Measurements from ENCODE around the gene CALML3. TPM values are rescaled to one million over a fixed set of nuclear protein-coding genes. Genes with fewer than 3 reads are reported as not detected.

Gene CALML3
- total and polyA plus RNA-seq, 2 of the 13 experiments (the other 11 are each of a cell fraction or from before 2014, with no cell fraction given): not detected

DNA sequence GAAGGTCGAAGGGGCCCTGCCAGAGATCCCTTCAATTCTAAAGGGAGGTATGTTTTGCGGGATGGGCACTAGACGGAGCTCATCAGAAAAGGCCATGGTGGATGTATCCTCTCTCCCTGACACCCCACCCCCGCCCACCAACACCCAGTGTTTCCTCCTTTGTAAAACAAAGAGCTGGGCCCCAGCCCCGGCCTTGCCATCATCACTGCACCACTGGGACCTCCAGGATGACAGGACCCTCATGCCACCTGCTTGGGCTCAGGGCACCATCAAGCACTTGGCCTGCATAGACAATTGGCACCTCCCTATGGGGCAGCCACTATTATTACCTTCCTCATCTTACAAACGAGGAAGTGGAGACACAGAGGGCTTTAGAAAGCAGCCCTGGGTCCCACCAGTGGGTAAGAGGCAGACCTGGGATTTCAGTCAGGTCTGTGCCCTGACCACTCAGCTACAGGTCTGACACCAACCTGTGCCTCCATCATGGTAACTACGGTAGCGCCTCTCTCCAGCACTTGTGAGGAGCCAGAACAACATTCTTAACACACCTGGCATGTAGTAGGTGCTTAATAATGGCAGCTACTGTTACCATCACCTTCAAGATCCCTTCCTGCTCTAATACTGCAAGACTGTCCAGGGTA, 2.0 kb downstream of the CALML3 start:
- FAIRE-seq: no peak
- ATAC-seq: no peak
- 78% methylated on average over 6 of the region's 8 CpGs for WGBS (ENCODE audit: low lambda C conversion rate)
- Histone ChIP-seq H3K27me3 (ENCODE audit: control insufficient read depth in 1 of 2, insufficient read depth in 2 of 2, low read length in 2 of 2) (no peaks in the 10 kb centered on the region), H3K9ac (ENCODE audit: insufficient read depth, low read depth, low read length) (no peak overlapping the region), H3K79me2 (ENCODE audit: insufficient read depth, low read length) (no peaks in the 10 kb centered on the region), H3K36me3 (replicated peaks in 1 of 2; ENCODE audit: control insufficient read depth in 1 of 2, insufficient read depth in 2 of 2, low read length in 2 of 2) (no peaks in the 10 kb centered on the region), H3K27ac (ENCODE audit: extremely low read length, insufficient read depth, low read length) (no peak overlapping the region), H3K4me2 (ENCODE audit: low read depth, low read length) (no peak overlapping the region), H2AFZ (ENCODE audit: low read length) (no peak overlapping the region), H3K4me1 (ENCODE audit: insufficient read depth, low read length) (peaks cover 87% of the 10 kb centered on the region), H3K4me3 (replicated peaks in 1 of 3; ENCODE audit: insufficient read depth in 1 of 3, low read depth in 2 of 3, low read length in 3 of 3) (no peak overlapping the region), H4K20me1 (ENCODE audit: insufficient read depth, low read length) (no peaks in the 10 kb centered on the region), H3K9me3 (ENCODE audit: low read length) (no peaks in the 10 kb centered on the region)
- intact Hi-C loops (cut with micrococcal nuclease; ENCODE audit: unreplicated experiment): no loop called here
- CTCF ChIA-PET (ENCODE audit: low intra/inter-chr PET ratio, low total read pairs): no interaction called here
- TF ChIP-seq ZNF737 (CRISPR knock-in tag; IDR thresholded peaks at IDR 0.05; ENCODE audit: borderline replicate concordance): no peak
- no peak for TF ChIP-seq FOXK1 (CRISPR knock-in tag; IDR thresholded peaks at IDR 0.05; ENCODE audit: borderline replicate concordance, low read depth)
- no peak for TF ChIP-seq ZFP41 (CRISPR knock-in tag; IDR thresholded peaks at IDR 0.05; ENCODE audit: borderline replicate concordance)
- TF ChIP-seq POLR2A (IDR thresholded peaks at IDR 0.05; ENCODE audit: insufficient read depth in 1 of 2, low read depth in 2 of 2, low read length in 2 of 2): no peak
- TF ChIP-seq ZNF816 (CRISPR knock-in tag; IDR thresholded peaks at IDR 0.05; ENCODE audit: borderline replicate concordance): no peak
- TF ChIP-seq MTA1 (CRISPR knock-in tag; IDR thresholded peaks at IDR 0.05; ENCODE audit: borderline replicate concordance): no peak
- TF ChIP-seq SUZ12 (IDR thresholded peaks at IDR 0.05; ENCODE audit: low read depth, low read length): no peak
- no peak for TF ChIP-seq ZFP36L1 (CRISPR knock-in tag; IDR thresholded peaks at IDR 0.05)
- no peak for TF ChIP-seq ZNF746 (CRISPR knock-in tag; IDR thresholded peaks at IDR 0.05)
- TF ChIP-seq, protein P1, sequence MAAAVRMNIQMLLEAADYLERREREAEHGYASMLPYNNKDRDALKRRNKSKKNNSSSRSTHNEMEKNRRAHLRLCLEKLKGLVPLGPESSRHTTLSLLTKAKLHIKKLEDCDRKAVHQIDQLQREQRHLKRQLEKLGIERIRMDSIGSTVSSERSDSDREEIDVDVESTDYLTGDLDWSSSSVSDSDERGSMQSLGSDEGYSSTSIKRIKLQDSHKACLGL (CRISPR knock-in tag; IDR thresholded peaks at IDR 0.05): no peak
- TF ChIP-seq, protein P2, sequence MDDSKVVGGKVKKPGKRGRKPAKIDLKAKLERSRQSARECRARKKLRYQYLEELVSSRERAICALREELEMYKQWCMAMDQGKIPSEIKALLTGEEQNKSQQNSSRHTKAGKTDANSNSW (CRISPR knock-in tag; IDR thresholded peaks at IDR 0.05; ENCODE audit: borderline replicate concordance): no peak
- TF ChIP-seq, protein P3, sequence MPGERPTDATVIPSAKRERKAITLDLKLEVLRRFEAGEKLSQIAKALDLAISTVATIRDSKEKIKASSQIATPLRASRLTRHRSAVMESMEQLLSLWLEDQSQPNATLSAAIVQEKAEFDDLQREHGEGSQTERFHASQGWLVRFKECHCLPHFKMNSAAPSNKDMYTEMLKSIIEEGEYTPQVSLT (CRISPR knock-in tag; IDR thresholded peaks at IDR 0.05; ENCODE audit: borderline replicate concordance, low read depth): no peak
- no peak for TF ChIP-seq EP300 (IDR thresholded peaks at IDR 0.05; ENCODE audit: low read depth in 2 of 2, low read length in 2 of 2)
- TF ChIP-seq EP300 (CRISPR knock-in tag; IDR thresholded peaks at IDR 0.05; ENCODE audit: borderline replicate concordance): no peak
- TF ChIP-seq TBL1XR1 (IDR thresholded peaks at IDR 0.05; ENCODE audit: borderline replicate concordance, low read length, partially characterized antibody): no peak
- TF ChIP-seq ZNF337 (CRISPR knock-in tag; IDR thresholded peaks at IDR 0.05; ENCODE audit: borderline replicate concordance, low read depth): no peak
- TF ChIP-seq ZBTB38 (CRISPR knock-in tag; IDR thresholded peaks at IDR 0.05): no peak
- TF ChIP-seq SIN3A (IDR thresholded peaks at IDR 0.05; ENCODE audit: borderline replicate concordance, low read depth, low read length): no peak
- BruUV-seq (replicated peaks): no TSS peak
- POLR2A ChIA-PET: interaction anchor here (3.5 kb wide), 1 partner anchor 9 kb away, joined by 20 read pairs; no protein-coding TSS in a partner anchor
- no peak for DNase-seq (ENCODE audit: low spot score)
- in situ Hi-C loops (cut with HindIII; ENCODE audit: extremely low pct_ligation_motif_present, low pct_unique_long_range_greater_than_20kb): no loop called here

All from HepG2 (cell line).